ENCODE results near the gene GATA1.

GRCh38 chrX:48782216-48782615 is 4.2 kb upstream of the GATA1 start:
- TF ChIP-seq, protein P1, sequence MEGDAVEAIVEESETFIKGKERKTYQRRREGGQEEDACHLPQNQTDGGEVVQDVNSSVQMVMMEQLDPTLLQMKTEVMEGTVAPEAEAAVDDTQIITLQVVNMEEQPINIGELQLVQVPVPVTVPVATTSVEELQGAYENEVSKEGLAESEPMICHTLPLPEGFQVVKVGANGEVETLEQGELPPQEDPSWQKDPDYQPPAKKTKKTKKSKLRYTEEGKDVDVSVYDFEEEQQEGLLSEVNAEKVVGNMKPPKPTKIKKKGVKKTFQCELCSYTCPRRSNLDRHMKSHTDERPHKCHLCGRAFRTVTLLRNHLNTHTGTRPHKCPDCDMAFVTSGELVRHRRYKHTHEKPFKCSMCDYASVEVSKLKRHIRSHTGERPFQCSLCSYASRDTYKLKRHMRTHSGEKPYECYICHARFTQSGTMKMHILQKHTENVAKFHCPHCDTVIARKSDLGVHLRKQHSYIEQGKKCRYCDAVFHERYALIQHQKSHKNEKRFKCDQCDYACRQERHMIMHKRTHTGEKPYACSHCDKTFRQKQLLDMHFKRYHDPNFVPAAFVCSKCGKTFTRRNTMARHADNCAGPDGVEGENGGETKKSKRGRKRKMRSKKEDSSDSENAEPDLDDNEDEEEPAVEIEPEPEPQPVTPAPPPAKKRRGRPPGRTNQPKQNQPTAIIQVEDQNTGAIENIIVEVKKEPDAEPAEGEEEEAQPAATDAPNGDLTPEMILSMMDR (IDR thresholded peaks at IDR 0.05; ENCODE audit: low read depth, low read length, poor library complexity, severe bottlenecking), result no peak
- no peak for TF ChIP-seq EZH2phosphoT487 (IDR thresholded peaks at IDR 0.05; ENCODE audit: borderline replicate concordance, low read length)

Data from DOHH2 (cell line).